ENCODE data around the gene SURF2. TPM values are rescaled to one million over a fixed set of nuclear protein-coding genes. Genes with fewer than 3 reads are reported as not detected.
A peak's percentile ranks its signal among the peaks of the same experiment; 100 is the strongest.
"Not testable (repeated sequence)": the region's sequence is repeated elsewhere in the genome, so short reads cannot be mapped to it uniquely, and the experiment has no call there.

Gene SURF2
- total RNA-seq, 1 donor from 2014 or later = 12.0 TPM

GRCh38 chr9:133389562-133389961 is 33.2 kb downstream of the SURF2 start:
- TF ChIP-seq CTCF (IDR thresholded peaks at IDR 0.05) = no peak
- intact Hi-C loops (cut with DNase I) = no loop called here

GRCh38 chr9:133390713-133391112 is 34.4 kb downstream of the SURF2 start:
- no peaks in the 10 kb centered on the region for H3K4me1 ChIP-seq
- no peak for DNase-seq
- no peak overlapping the region for H3K4me3 ChIP-seq
- no peaks in the 10 kb centered on the region for H3K36me3 ChIP-seq
- no peak for TF ChIP-seq CTCF (IDR thresholded peaks at IDR 0.05)
- H3K27me3 ChIP-seq = peaks cover 16% of the 10 kb centered on the region
- ATAC-seq = no peak
- H3K9me3 ChIP-seq = no peaks in the 10 kb centered on the region
- no peak overlapping the region for H3K27ac ChIP-seq
- intact Hi-C loops (cut with DNase I) = no loop called here

More at GRCh38 chr9:133389562-133389961, 33.2 kb downstream of the SURF2 start:
- Histone ChIP-seq H3K27ac (no peak overlapping the region), H3K27me3 (peaks cover 6% of the 10 kb centered on the region), H3K4me1 (no peaks in the 10 kb centered on the region), H3K9me3 (no peaks in the 10 kb centered on the region), H3K4me3 (no peak overlapping the region), H3K36me3 (no peaks in the 10 kb centered on the region)
- ATAC-seq = no peak
- DNase-seq = no peak

GRCh38 chr9:133391449-133391848 is 35.1 kb downstream of the SURF2 start:
- H3K9me3 ChIP-seq; ATAC-seq; H3K4me1 ChIP-seq; DNase-seq; intact Hi-C loops (cut with DNase I); H3K4me3 ChIP-seq; H3K27ac ChIP-seq; H3K36me3 ChIP-seq: not testable (repeated sequence)
- peaks cover 16% of the 10 kb centered on the region for H3K27me3 ChIP-seq

- ATAC-seq; intact Hi-C loops (cut with DNase I); H3K4me1 ChIP-seq; DNase-seq; H3K27ac ChIP-seq; H3K4me3 ChIP-seq; H3K9me3 ChIP-seq; H3K36me3 ChIP-seq: not testable (repeated sequence)
- peaks cover 16% of the 10 kb centered on the region for H3K27me3 ChIP-seq
Observed at GRCh38 chr9:133392308-133392707, 36.0 kb downstream of the SURF2 start.

- intact Hi-C loops (cut with DNase I) = no loop called here
Observed at GRCh38 chr9:133393399-133393798, 37.0 kb downstream of the SURF2 start.

GRCh38 chr9:133394687-133395271 is 38.4 kb downstream of the SURF2 start:
- peaks cover 16% of the 10 kb centered on the region for H3K27me3 ChIP-seq
- no peak overlapping the region for H3K4me3 ChIP-seq
- H3K36me3 ChIP-seq = no peaks in the 10 kb centered on the region
- intact Hi-C loops (cut with DNase I) = no loop called here
- H3K9me3 ChIP-seq = no peaks in the 10 kb centered on the region
- no peak for TF ChIP-seq CTCF (IDR thresholded peaks at IDR 0.05)
- no peak overlapping the region for H3K27ac ChIP-seq
- no peaks in the 10 kb centered on the region for H3K4me1 ChIP-seq
- no peak for DNase-seq
- no peak for ATAC-seq

More at GRCh38 chr9:133393399-133393798, 37.0 kb downstream of the SURF2 start:
- Histone ChIP-seq H3K27ac (no peak overlapping the region), H3K9me3 (no peaks in the 10 kb centered on the region), H3K4me3 (no peak overlapping the region), H3K4me1 (no peaks in the 10 kb centered on the region), H3K27me3 (peaks cover 16% of the 10 kb centered on the region), H3K36me3 (no peaks in the 10 kb centered on the region)
- TF ChIP-seq CTCF (IDR thresholded peaks at IDR 0.05) = no peak
- DNase-seq = no peak
- no peak for ATAC-seq

GRCh38 chr9:133396952-133397351 is 40.6 kb downstream of the SURF2 start:
- TF ChIP-seq CTCF (IDR thresholded peaks at IDR 0.05) = peak; percentile 23
- DNase-seq = no peak
- Histone ChIP-seq H3K27me3 (peaks cover 16% of the 10 kb centered on the region), H3K4me3 (no peak overlapping the region), H3K4me1 (no peaks in the 10 kb centered on the region), H3K27ac (no peak overlapping the region), H3K36me3 (no peaks in the 10 kb centered on the region), H3K9me3 (no peaks in the 10 kb centered on the region)
- ATAC-seq = peak; percentile 17
- intact Hi-C loops (cut with DNase I) = no loop called here

Measured in upper lobe of right lung (tissue), 1 donor.